IMR-90 (cell line): ENCODE data around the gene SLC9A3. TPM values are rescaled to one million over a fixed set of nuclear protein-coding genes. Genes with fewer than 3 reads are reported as not detected.

ENCODE experiments used
- ATAC-seq: fragments of 200-7000 bp; cut with Tn5 transposase; 2 replicates; pipeline ENCODE4 v1.9.1; 2020; ENCODE audit warnings: low read depth, mild to moderate bottlenecking, moderate library complexity
- BruUV-seq: library from RNA; stranded (reverse); fragments of 400-500 nt; replicated peaks from 2 replicates; lab custom pipeline; 2021; lab: Mats Ljungman, UMichigan
- CTCF ChIA-PET: fragments of 300-600 bp; formaldehyde crosslinking; extraction: SDS; loops from one replicate; lab custom pipeline; 2021; ENCODE audit warnings: antibody characterized with exemption; lab: Yijun Ruan, JAX
- POLR2A ChIA-PET: fragments of 300-600 bp; sonication (Branson Sonifier 250); formaldehyde crosslinking; loops from one replicate; lab custom pipeline; 2022; ENCODE audit warnings: antibody characterized with exemption; ENCODE audit not compliant: unreplicated experiment; lab: Charles Lee
- DNase-seq: peaks from one replicate; pipeline ENCODE4 v3.0.0; 2013
- H2AFZ ChIP-seq: replicated peaks from 2 replicates; pipeline ENCODE3; 2013; ENCODE audit warnings: low read length, mild to moderate bottlenecking; ENCODE audit not compliant: poor library complexity
- H2AK5ac ChIP-seq: 2 replicates; pipeline ENCODE4 v1.6.1; 2013; ENCODE audit warnings: low read depth, low read length, inconsistent platforms
- H2AK9ac ChIP-seq: replicated peaks from 2 replicates; pipeline ENCODE3; 2013; ENCODE audit warnings: mild to moderate bottlenecking, low read depth, low read length, moderate library complexity; ENCODE audit not compliant: poor library complexity
- H2BK120ac ChIP-seq: 2 replicates; pipeline ENCODE4 v1.6.1; 2013; ENCODE audit warnings: low read depth, low read length, inconsistent platforms
- H2BK15ac ChIP-seq: 3 replicates; pipeline ENCODE4 v1.6.1; 2013; ENCODE audit warnings: low read depth, low read length, inconsistent platforms
- H2BK20ac ChIP-seq: 2 replicates; pipeline ENCODE4 v1.6.1; 2013; ENCODE audit warnings: low read depth, mild to moderate bottlenecking, inconsistent platforms, low read length, moderate library complexity
- H2BK5ac ChIP-seq: 2 replicates; pipeline ENCODE4 v1.6.1; 2013; ENCODE audit warnings: mild to moderate bottlenecking, low read depth, low read length, inconsistent platforms; ENCODE audit not compliant: poor library complexity, severe bottlenecking
- H3K14ac ChIP-seq: replicated peaks from 2 replicates; pipeline ENCODE4 v1.6.1; 2013; ENCODE audit warnings: low read depth, low read length, inconsistent platforms
- H3K18ac ChIP-seq: 2 replicates; pipeline ENCODE4 v1.6.1; 2013; ENCODE audit warnings: low read depth, low read length, control low read depth
- H3K23ac ChIP-seq: 2 replicates; pipeline ENCODE4 v1.6.1; 2013; ENCODE audit warnings: low read depth, low read length, inconsistent platforms
- H3K27ac ChIP-seq: 2 replicates; pipeline ENCODE4 v1.5.1; 2013; ENCODE audit warnings: mild to moderate bottlenecking, control low read depth, low read length; ENCODE audit not compliant: insufficient read depth
- H3K27me3 ChIP-seq: 2 replicates; pipeline ENCODE4 v1.6.1; 2013; ENCODE audit warnings: low read length; ENCODE audit not compliant: control insufficient read depth, insufficient read depth
- H3K36me3 ChIP-seq: 2 replicates; pipeline ENCODE4 v1.6.1; 2013; ENCODE audit warnings: low read length, mixed read lengths; ENCODE audit not compliant: control insufficient read depth, insufficient read depth
- H3K4ac ChIP-seq: 2 replicates; pipeline ENCODE4 v1.6.1; 2013; ENCODE audit warnings: low read depth, low read length, inconsistent platforms
- H3K4me1 ChIP-seq: 2 replicates; pipeline ENCODE4 v1.6.1; 2013; ENCODE audit warnings: low read length, mixed read lengths; ENCODE audit not compliant: control insufficient read depth, insufficient read depth
- H3K4me2 ChIP-seq: 2 replicates; pipeline ENCODE4 v1.6.1; 2013; ENCODE audit warnings: low read depth, mild to moderate bottlenecking, control low read depth, low read length, moderate library complexity
- H3K4me3 ChIP-seq: 2 replicates; pipeline ENCODE4 v1.5.1; 2013; ENCODE audit warnings: low read depth, mild to moderate bottlenecking, control low read depth, low read length, moderate library complexity; ENCODE audit not compliant: insufficient read depth
- H3K56ac ChIP-seq: 2 replicates; pipeline ENCODE4 v1.6.1; 2013; ENCODE audit warnings: low read length, inconsistent platforms; ENCODE audit not compliant: insufficient read depth; ENCODE audit errors: extremely low read depth
- H3K79me1 ChIP-seq, 2 experiments: 2 replicates each; pipeline ENCODE4 v1.6.1; 2013; ENCODE audit warnings: low read length in 2 of 2, inconsistent platforms in 1 of 2, low read depth in 1 of 2
- H3K9ac ChIP-seq: 2 replicates; pipeline ENCODE4 v1.6.1; 2013; ENCODE audit warnings: low read depth, low read length, control low read depth
- H3K9me1 ChIP-seq: 2 replicates; pipeline ENCODE4 v1.6.1; 2013; ENCODE audit warnings: low read length, inconsistent platforms; ENCODE audit not compliant: insufficient read depth
- H3K9me3 ChIP-seq: 2 replicates; pipeline ENCODE4 v1.6.1; 2013; ENCODE audit warnings: low read length; ENCODE audit not compliant: control insufficient read depth, insufficient read depth
- H4K20me1 ChIP-seq: 2 replicates; pipeline ENCODE4 v1.6.1; 2013; ENCODE audit warnings: low read length, inconsistent platforms; ENCODE audit not compliant: insufficient read depth
- H4K5ac ChIP-seq: 2 replicates; pipeline ENCODE4 v1.6.1; 2013; ENCODE audit warnings: mild to moderate bottlenecking, low read depth, low read length, control low read depth
- H4K8ac ChIP-seq, 2 experiments: 2 replicates each; pipeline ENCODE4 v1.6.1; 2013; ENCODE audit warnings: low read depth in 2 of 2, low read length in 2 of 2, control low read depth in 1 of 2, inconsistent platforms in 1 of 2
- H4K91ac ChIP-seq: 2 replicates; pipeline ENCODE4 v1.6.1; 2013; ENCODE audit warnings: low read depth, low read length, inconsistent platforms; ENCODE audit not compliant: insufficient read depth
- BHLHE40 ChIP-seq: fragments of 150-350 bp; IDR thresholded peaks from 2 replicates; pipeline ENCODE4 v1.6.1; 2016; ENCODE audit warnings: mild to moderate bottlenecking, low read depth, low read length
- CEBPB ChIP-seq: IDR thresholded peaks from 2 replicates; pipeline ENCODE4 v1.6.1; 2012; ENCODE audit warnings: low read depth, low read length, improper control_type of control experiment
- CHD1 ChIP-seq: IDR thresholded peaks from 2 replicates; pipeline ENCODE4 v1.6.1; 2012; ENCODE audit warnings: low read depth, low read length, improper control_type of control experiment
- FOS ChIP-seq: fragments of 150-350 bp; IDR thresholded peaks from 2 replicates; pipeline ENCODE4 v1.6.1; 2016; ENCODE audit warnings: low read depth, low read length
- MAFK ChIP-seq: IDR thresholded peaks from 2 replicates; pipeline ENCODE4 v1.6.1; 2012; ENCODE audit warnings: low read depth, low read length, improper control_type of control experiment
- MAZ ChIP-seq: IDR thresholded peaks from 2 replicates; pipeline ENCODE4 v1.6.1; 2012; ENCODE audit warnings: low read depth, mild to moderate bottlenecking, low read length, improper control_type of control experiment, moderate library complexity, borderline replicate concordance
- MXI1 ChIP-seq: IDR thresholded peaks from 2 replicates; pipeline ENCODE4 v1.6.1; 2012; ENCODE audit warnings: low read depth, mild to moderate bottlenecking, low read length, moderate library complexity, borderline replicate concordance
- NFE2L2 ChIP-seq: fragments of 150-350 bp; IDR thresholded peaks from 2 replicates; pipeline ENCODE4 v1.6.1; 2016; ENCODE audit warnings: low read depth, mild to moderate bottlenecking, low read length
- POLR2A ChIP-seq: IDR thresholded peaks from 2 replicates; pipeline ENCODE4 v1.6.1; 2012; ENCODE audit warnings: mild to moderate bottlenecking, low read depth, low read length
- RAD21 ChIP-seq: IDR thresholded peaks from 2 replicates; pipeline ENCODE4 v1.6.1; 2012; ENCODE audit warnings: low read length, improper control_type of control experiment
- RCOR1 ChIP-seq: IDR thresholded peaks from 2 replicates; pipeline ENCODE4 v1.6.1; 2012; ENCODE audit warnings: mild to moderate bottlenecking, low read length, improper control_type of control experiment; ENCODE audit not compliant: insufficient replicate concordance
- RFX5 ChIP-seq: IDR thresholded peaks from 2 replicates; pipeline ENCODE4 v1.8.0; 2012; ENCODE audit warnings: low read depth, mild to moderate bottlenecking, low read length, moderate library complexity
- SMC3 ChIP-seq: fragments of 150-350 bp; IDR thresholded peaks from 2 replicates; pipeline ENCODE4 v1.6.1; 2016; ENCODE audit warnings: low read depth, mild to moderate bottlenecking, antibody characterized with exemption, low read length, moderate library complexity
- WGBS, 2 experiments: methylation state at CpG; one replicate each; pipeline versions ENCODE4 v1.1.5 to v1.1.7; 2013; ENCODE audit warnings: missing lambda C conversion rate in 2 of 2; ENCODE audit not compliant: insufficient read length in 1 of 2; ENCODE audit errors: extremely low coverage in 2 of 2; 5-methylcytosine and 5-hydroxymethylcytosine counted together
- dilution Hi-C: fragments of 300-500 bp; cut with HindIII; formaldehyde crosslinking; loops from one replicate; pipeline ENCODE4 v1.14.3; 2018; ENCODE audit warnings: low sequenced_read_pairs; ENCODE audit not compliant: unreplicated experiment
- in situ Hi-C: fragments of 300-500 bp; cut with MboI; formaldehyde crosslinking; loops from 3 replicates; pipeline ENCODE4 v1.14.3; 2019; ENCODE audit warnings: low sequenced_read_pairs, inconsistent platforms, mixed read lengths
- intact Hi-C: fragments of 100-400 bp; cut with micrococcal nuclease; formaldehyde crosslinking; loops from 2 replicates; pipeline ENCODE4 v1.10.0; 2022
- polyA plus RNA-seq, 3 experiments: library from polyadenylated mRNA; depleted of rRNA; stranded (reverse); fragments of >200 nt; gene quantifications; 2 replicates each; pipeline ENCODE4 v1.2.3, GENCODE V29; 2012; ENCODE audit warnings: low replicate concordance in 1 of 3
- total RNA-seq: library from RNA; depleted of rRNA; stranded (reverse); fragments of >200 nt; gene quantifications from 2 replicates; pipeline ENCODE4 v1.2.3, GENCODE V29; 2012
- TF ChIP-seq, protein P1 (sequence below): fragments of 150-350 bp; IDR thresholded peaks from 2 replicates; pipeline ENCODE4 v1.6.1; 2016; ENCODE audit warnings: low read depth, mild to moderate bottlenecking, low read length, moderate library complexity, borderline replicate concordance
- TF ChIP-seq, protein P2 (sequence below): fragments of 150-350 bp; IDR thresholded peaks from 2 replicates; pipeline ENCODE4 v1.6.1; 2017; ENCODE audit warnings: mild to moderate bottlenecking, antibody characterized with exemption, low read length, low read depth
- TF ChIP-seq, protein P3 (sequence below): conservative IDR thresholded peaks from 2 replicates; pipeline ENCODE4 v1.5.1; 2012; ENCODE audit warnings: mild to moderate bottlenecking, low read depth, low read length, improper control_type of control experiment

Gene SLC9A3
- total and polyA plus RNA-seq, 2 of the 4 experiments (the other 2 are of a cell fraction), result 0.72 to 1.5 TPM

DNA sequence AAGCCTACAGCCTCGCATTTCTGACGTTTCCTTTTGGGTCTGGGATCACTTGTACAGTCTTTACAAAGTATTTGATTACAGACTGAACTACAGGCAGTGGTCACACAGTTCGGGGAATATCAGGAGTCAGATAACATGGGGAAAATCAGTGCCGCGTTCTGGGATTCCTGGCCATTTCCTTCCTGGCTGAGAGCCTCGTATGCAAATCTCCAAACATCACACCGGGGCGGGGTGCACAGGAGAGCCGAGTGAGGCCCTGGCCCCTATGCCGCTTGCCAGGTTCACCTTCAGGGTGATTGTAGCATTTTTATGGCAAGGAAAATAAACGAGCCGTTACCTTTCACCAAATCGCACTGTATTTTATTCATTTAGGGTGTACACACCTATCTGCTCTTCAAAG, 29.6 kb upstream of the SLC9A3 start:
- H3K9me3 ChIP-seq, result no peaks in the 10 kb centered on the region
- POLR2A ChIA-PET, result no interaction called here

More for the DNA sequence above, 29.6 kb upstream of the SLC9A3 start:
- Histone ChIP-seq H4K20me1 (no peaks in the 10 kb centered on the region), H3K14ac (no peak overlapping the region), H4K8ac (no peak overlapping the region), H3K4ac (no peak overlapping the region), H3K18ac (no peak overlapping the region), H4K5ac (no peak overlapping the region), H3K27ac (no peak overlapping the region), H3K4me2 (no peak overlapping the region), H2BK20ac (no peak overlapping the region), H4K91ac (no peak overlapping the region), H3K9ac (no peak overlapping the region), H3K56ac (no peak overlapping the region), H3K4me1 (no peaks in the 10 kb centered on the region), H2AK9ac (no peak overlapping the region), H3K23ac (no peak overlapping the region), H3K4me3 (no peak overlapping the region), H2AK5ac (no peak overlapping the region), H2AFZ (no peak overlapping the region), H2BK120ac (no peak overlapping the region), H3K27me3 (peaks cover 5% of the 10 kb centered on the region), H3K79me1 (no peaks in the 10 kb centered on the region), H2BK15ac (no peak overlapping the region), H3K36me3 (no peaks in the 10 kb centered on the region), H3K9me1 (no peaks in the 10 kb centered on the region), H2BK5ac (no peak overlapping the region)
- intact Hi-C loops (no loop called here), dilution Hi-C loops (no loop called here), in situ Hi-C loops (no loop called here)
- BruUV-seq, result no TSS peak
- CTCF ChIA-PET, result no interaction called here
- TF ChIP-seq FOS, result no peak
- TF ChIP-seq, protein P1, sequence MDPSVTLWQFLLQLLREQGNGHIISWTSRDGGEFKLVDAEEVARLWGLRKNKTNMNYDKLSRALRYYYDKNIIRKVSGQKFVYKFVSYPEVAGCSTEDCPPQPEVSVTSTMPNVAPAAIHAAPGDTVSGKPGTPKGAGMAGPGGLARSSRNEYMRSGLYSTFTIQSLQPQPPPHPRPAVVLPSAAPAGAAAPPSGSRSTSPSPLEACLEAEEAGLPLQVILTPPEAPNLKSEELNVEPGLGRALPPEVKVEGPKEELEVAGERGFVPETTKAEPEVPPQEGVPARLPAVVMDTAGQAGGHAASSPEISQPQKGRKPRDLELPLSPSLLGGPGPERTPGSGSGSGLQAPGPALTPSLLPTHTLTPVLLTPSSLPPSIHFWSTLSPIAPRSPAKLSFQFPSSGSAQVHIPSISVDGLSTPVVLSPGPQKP, result no peak
- TF ChIP-seq NFE2L2, result no peak
- TF ChIP-seq RCOR1, result no peak
- TF ChIP-seq CHD1, result no peak
- no peak for TF ChIP-seq SMC3
- TF ChIP-seq MXI1, result no peak
- TF ChIP-seq, protein P2, sequence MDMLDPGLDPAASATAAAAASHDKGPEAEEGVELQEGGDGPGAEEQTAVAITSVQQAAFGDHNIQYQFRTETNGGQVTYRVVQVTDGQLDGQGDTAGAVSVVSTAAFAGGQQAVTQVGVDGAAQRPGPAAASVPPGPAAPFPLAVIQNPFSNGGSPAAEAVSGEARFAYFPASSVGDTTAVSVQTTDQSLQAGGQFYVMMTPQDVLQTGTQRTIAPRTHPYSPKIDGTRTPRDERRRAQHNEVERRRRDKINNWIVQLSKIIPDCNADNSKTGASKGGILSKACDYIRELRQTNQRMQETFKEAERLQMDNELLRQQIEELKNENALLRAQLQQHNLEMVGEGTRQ, result no peak
- TF ChIP-seq, protein P3, sequence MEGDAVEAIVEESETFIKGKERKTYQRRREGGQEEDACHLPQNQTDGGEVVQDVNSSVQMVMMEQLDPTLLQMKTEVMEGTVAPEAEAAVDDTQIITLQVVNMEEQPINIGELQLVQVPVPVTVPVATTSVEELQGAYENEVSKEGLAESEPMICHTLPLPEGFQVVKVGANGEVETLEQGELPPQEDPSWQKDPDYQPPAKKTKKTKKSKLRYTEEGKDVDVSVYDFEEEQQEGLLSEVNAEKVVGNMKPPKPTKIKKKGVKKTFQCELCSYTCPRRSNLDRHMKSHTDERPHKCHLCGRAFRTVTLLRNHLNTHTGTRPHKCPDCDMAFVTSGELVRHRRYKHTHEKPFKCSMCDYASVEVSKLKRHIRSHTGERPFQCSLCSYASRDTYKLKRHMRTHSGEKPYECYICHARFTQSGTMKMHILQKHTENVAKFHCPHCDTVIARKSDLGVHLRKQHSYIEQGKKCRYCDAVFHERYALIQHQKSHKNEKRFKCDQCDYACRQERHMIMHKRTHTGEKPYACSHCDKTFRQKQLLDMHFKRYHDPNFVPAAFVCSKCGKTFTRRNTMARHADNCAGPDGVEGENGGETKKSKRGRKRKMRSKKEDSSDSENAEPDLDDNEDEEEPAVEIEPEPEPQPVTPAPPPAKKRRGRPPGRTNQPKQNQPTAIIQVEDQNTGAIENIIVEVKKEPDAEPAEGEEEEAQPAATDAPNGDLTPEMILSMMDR, result no peak
- TF ChIP-seq BHLHE40, result no peak
- no peak for TF ChIP-seq POLR2A
- TF ChIP-seq RAD21, result no peak
- TF ChIP-seq MAFK, result no peak
- TF ChIP-seq CEBPB, result no peak
- no peak for TF ChIP-seq RFX5
- TF ChIP-seq MAZ, result no peak
- 53% methylated on average over 4 of the region's 13 CpGs; no CpG with 5 or more reads in 1 of the 2 experiments for WGBS, 2 experiments
- DNase-seq (no peak), ATAC-seq (no peak)
